K562 (cell line): Measurements from ENCODE around the gene TMEM41A. TPM values are rescaled to one million over a fixed set of nuclear protein-coding genes. Genes with fewer than 3 reads are reported as not detected.

Source experiments
- BCOR ChIP-seq: fragments of 450-650 bp; IDR thresholded peaks from 2 replicates; pipeline ENCODE4 v1.6.1; 2016
- CBFA2T2 ChIP-seq: fragments of 450-650 bp; conservative IDR thresholded peaks from 2 replicates; pipeline ENCODE4 v1.6.1; 2017; ENCODE audit warnings: mild to moderate bottlenecking
- CBFA2T3 ChIP-seq: fragments of 450-650 bp; IDR thresholded peaks from 2 replicates; pipeline ENCODE4 v1.6.1; 2017
- HINFP ChIP-seq: fragments of 450-650 bp; conservative IDR thresholded peaks from 2 replicates; pipeline ENCODE4 v1.6.1; 2016; ENCODE audit warnings: missing genetic modification characterization, low read depth, mild to moderate bottlenecking, control low read depth, missing compliant biosample characterization
- MECOM ChIP-seq: fragments of 250-450 bp; sonication (Bioruptor Pico); IDR thresholded peaks from 2 replicates; pipeline ENCODE4 v1.8.0; 2022; ENCODE audit warnings: inconsistent platforms
- TAL1 ChIP-seq: fragments of 450-650 bp; IDR thresholded peaks from 2 replicates; pipeline ENCODE4 v1.6.1; 2016; ENCODE audit warnings: mild to moderate bottlenecking
- polyA plus RNA-seq, 8 experiments: library from polyadenylated mRNA; depleted of rRNA in 4 of 8; stranded (reverse) in 5 of 8; unstranded in 3 of 8; fragments of >200 nt; fragmentation: Nextera tagmentation in 2 of 8; fragmentation: Illumina TruSeq in 1 of 8; extraction: Ambion mirVana in 2 of 8; extraction: Trizol in 1 of 8; gene quantifications; 2 replicates each; pipeline versions ENCODE4 v1.2.1 to v1.2.3, GENCODE V29; 2011 to 2014; ENCODE audit warnings: inconsistent platforms in 1 of 8, missing spikeins in 1 of 8
- total RNA-seq, 7 experiments: library from RNA; depleted of rRNA in 6 of 7; stranded (reverse); fragments of >200 nt in 6 of 7; fragmentation: Illumina TruSeq in 2 of 7; extraction: Trizol in 2 of 7; gene quantifications; 2 replicates each; pipeline versions ENCODE4 v1.2.1 to v1.2.3, GENCODE V29; 2011 to 2021; ENCODE audit warnings: low replicate concordance in 1 of 7
- TF ChIP-seq, protein P1 (sequence below), 2 experiments: IDR thresholded peaks; 2 replicates each; pipeline ENCODE4 v1.6.1; 2011; ENCODE audit warnings: borderline replicate concordance in 1 of 2, control low read depth in 1 of 2, low read depth in 1 of 2, low read length in 1 of 2, mild to moderate bottlenecking in 1 of 2, mixed read lengths in 1 of 2, moderate library complexity in 1 of 2; ENCODE audit not compliant: insufficient read depth in 1 of 2, insufficient read length in 1 of 2, poor library complexity in 1 of 2, severe bottlenecking in 1 of 2; ENCODE audit errors: extremely low read depth in 1 of 2
- TF ChIP-seq, protein P2 (sequence below): fragments of 450-650 bp; IDR thresholded peaks from 2 replicates; pipeline ENCODE4 v1.6.1; 2016

TMEM41A gene
- total and polyA plus RNA-seq, 9 of the 15 experiments (the other 6 are each of a cell fraction or from before 2014, with no cell fraction given) = 22.5 to 65.9 (median 31.5) TPM

GRCh38 chr3:185507883-185508282, 9.0 kb upstream of the TMEM41A start (continued):
- TF ChIP-seq, protein P1, sequence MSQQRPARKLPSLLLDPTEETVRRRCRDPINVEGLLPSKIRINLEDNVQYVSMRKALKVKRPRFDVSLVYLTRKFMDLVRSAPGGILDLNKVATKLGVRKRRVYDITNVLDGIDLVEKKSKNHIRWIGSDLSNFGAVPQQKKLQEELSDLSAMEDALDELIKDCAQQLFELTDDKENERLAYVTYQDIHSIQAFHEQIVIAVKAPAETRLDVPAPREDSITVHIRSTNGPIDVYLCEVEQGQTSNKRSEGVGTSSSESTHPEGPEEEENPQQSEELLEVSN (IDR thresholded peaks at IDR 0.05; ENCODE audit: borderline replicate concordance in 1 of 2, extremely low read depth in 1 of 2, insufficient read depth in 1 of 2, insufficient read length in 1 of 2, low read depth in 1 of 2, low read length in 1 of 2, poor library complexity in 1 of 2, severe bottlenecking in 1 of 2) = peak in 1 of 2 experiments; percentile 33
- TF ChIP-seq HINFP (tag) (no peak), TAL1 (0 out of 2 replicates have a peak, but pooled peaks have one; percentile 22), CBFA2T2 (0 out of 2 replicates have a peak, but pooled peaks have one; percentile 16), CBFA2T3 (peak; percentile 37), MECOM (CRISPR knock-in tag) (peak; percentile 93), BCOR (no peak)
- TF ChIP-seq, protein P2, sequence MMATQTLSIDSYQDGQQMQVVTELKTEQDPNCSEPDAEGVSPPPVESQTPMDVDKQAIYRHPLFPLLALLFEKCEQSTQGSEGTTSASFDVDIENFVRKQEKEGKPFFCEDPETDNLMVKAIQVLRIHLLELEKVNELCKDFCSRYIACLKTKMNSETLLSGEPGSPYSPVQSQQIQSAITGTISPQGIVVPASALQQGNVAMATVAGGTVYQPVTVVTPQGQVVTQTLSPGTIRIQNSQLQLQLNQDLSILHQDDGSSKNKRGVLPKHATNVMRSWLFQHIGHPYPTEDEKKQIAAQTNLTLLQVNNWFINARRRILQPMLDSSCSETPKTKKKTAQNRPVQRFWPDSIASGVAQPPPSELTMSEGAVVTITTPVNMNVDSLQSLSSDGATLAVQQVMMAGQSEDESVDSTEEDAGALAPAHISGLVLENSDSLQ = peak; percentile 31; the same call in 1 of the 2 replicates
